ENCODE data around the gene TRIM26. TPM values are rescaled to one million over a fixed set of nuclear protein-coding genes. Genes with fewer than 3 reads are reported as not detected.

TRIM26 gene
- total and polyA plus RNA-seq, 2 of the 13 experiments (the other 11 are each of a cell fraction or from before 2014, with no cell fraction given): 27.1 to 38.7 TPM

GRCh38 chr6:30150671-30151395 is 62.4 kb downstream of the TRIM26 start (continued):
- TF ChIP-seq ZBTB2 (CRISPR knock-in tag; IDR thresholded peaks at IDR 0.05; ENCODE audit: low read depth) (no peak), ZKSCAN8 (CRISPR knock-in tag; IDR thresholded peaks at IDR 0.05; ENCODE audit: borderline replicate concordance) (no peak), SOX13 (IDR thresholded peaks at IDR 0.05) (no peak), SOX13 (CRISPR knock-in tag; conservative IDR thresholded peaks at IDR 0.05 in 1 of 2, IDR thresholded peaks at IDR 0.05 in 1 of 2) (no peak), RFX5 (IDR thresholded peaks at IDR 0.05; ENCODE audit: low read depth, low read length) (peak; percentile 57; the same call in 1 of the 2 replicates), SSRP1 (CRISPR knock-in tag; IDR thresholded peaks at IDR 0.05) (no peak), XBP1 (CRISPR knock-in tag; IDR thresholded peaks at IDR 0.05) (no peak), ATF5 (CRISPR knock-in tag; IDR thresholded peaks at IDR 0.05; ENCODE audit: low read depth) (no peak), GZF1 (CRISPR knock-in tag; IDR thresholded peaks at IDR 0.05) (no peak), THYN1 (CRISPR knock-in tag; IDR thresholded peaks at IDR 0.05; ENCODE audit: borderline replicate concordance, low read depth) (no peak), PHB2 (IDR thresholded peaks at IDR 0.05; ENCODE audit: partially characterized antibody) (no peak), ARID5B (CRISPR knock-in tag; IDR thresholded peaks at IDR 0.05) (peak; percentile 31; the same call in 1 of the 2 replicates), TCF7 (IDR thresholded peaks at IDR 0.05; ENCODE audit: low read depth) (no peak), ZNF556 (CRISPR knock-in tag; IDR thresholded peaks at IDR 0.05; ENCODE audit: borderline replicate concordance) (no peak), BCLAF1 (IDR thresholded peaks at IDR 0.05) (no peak), ATF7 (IDR thresholded peaks at IDR 0.05) (peak; percentile 71), ATF7 (CRISPR knock-in tag; IDR thresholded peaks at IDR 0.05) (no peak), CAMTA2 (CRISPR knock-in tag; IDR thresholded peaks at IDR 0.05; ENCODE audit: borderline replicate concordance) (no peak), KMT2A (CRISPR knock-in tag; IDR thresholded peaks at IDR 0.05) (no peak), ZNF441 (CRISPR knock-in tag; IDR thresholded peaks at IDR 0.05; ENCODE audit: borderline replicate concordance) (no peak)
